C4-2B (cell line): ENCODE results near the gene XRCC6.

ENCODE experiments used
- CTCF ChIP-seq: fragments of 450-650 bp; conservative IDR thresholded peaks from 2 replicates; pipeline ENCODE4 v1.5.1; 2017; ENCODE audit warnings: mild to moderate bottlenecking
- ZFX ChIP-seq: fragments of 450-650 bp; IDR thresholded peaks from 2 replicates; pipeline ENCODE4 v1.6.1; 2017

DNA sequence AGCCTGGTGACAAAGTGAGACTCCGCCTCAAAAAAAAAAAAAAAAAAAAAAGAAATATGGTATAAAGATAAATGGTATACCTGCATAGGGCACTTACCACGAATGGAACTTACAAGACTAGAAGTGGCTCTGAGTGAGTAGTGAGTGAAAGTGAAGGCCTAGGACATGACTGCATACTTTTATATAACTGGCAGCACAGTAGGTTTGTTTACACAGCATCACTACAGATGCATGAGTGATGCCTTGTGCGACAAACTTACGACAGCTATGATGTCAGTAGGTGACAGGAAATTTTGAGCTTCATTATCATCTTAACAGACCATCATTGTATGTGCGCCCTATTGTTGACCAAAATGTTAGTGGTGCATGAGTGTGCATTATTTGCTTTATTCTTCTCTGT, 17.7 kb downstream of the XRCC6 start:
- TF ChIP-seq CTCF, result no peak
- no peak for TF ChIP-seq ZFX
